ENCODE results near the gene PNLDC1.

DNA sequence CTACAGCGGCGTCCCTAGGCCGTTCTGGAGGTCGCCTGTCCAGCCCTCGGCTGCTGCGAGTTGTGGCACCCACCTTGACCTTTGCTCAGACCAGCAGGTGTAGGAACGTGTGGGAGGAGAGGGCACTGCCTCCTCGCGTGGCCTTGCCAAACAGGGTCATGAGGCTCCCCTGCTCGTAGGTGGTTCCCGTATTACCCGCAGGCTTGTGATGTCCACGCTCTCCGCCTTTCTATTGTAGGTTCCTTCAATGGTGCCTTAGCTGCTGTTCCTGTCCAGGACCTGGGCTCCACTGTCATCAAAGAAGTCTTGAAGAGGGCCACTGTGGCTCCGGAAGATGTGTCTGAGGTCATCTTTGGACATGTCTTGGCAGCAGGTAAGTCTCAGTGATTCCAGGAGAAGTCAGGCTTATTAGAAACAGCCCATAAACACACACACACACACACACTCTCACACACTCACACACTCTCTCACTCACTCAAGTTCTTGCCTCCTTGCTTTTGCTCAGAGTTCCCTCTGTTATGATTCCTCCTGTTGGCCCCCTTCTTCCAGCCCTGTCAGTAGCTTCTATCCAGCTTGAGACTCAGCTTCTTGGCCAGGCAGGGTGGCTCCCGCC is 37.3 kb upstream of the PNLDC1 start:
- TF ChIP-seq, protein P1, sequence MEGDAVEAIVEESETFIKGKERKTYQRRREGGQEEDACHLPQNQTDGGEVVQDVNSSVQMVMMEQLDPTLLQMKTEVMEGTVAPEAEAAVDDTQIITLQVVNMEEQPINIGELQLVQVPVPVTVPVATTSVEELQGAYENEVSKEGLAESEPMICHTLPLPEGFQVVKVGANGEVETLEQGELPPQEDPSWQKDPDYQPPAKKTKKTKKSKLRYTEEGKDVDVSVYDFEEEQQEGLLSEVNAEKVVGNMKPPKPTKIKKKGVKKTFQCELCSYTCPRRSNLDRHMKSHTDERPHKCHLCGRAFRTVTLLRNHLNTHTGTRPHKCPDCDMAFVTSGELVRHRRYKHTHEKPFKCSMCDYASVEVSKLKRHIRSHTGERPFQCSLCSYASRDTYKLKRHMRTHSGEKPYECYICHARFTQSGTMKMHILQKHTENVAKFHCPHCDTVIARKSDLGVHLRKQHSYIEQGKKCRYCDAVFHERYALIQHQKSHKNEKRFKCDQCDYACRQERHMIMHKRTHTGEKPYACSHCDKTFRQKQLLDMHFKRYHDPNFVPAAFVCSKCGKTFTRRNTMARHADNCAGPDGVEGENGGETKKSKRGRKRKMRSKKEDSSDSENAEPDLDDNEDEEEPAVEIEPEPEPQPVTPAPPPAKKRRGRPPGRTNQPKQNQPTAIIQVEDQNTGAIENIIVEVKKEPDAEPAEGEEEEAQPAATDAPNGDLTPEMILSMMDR (IDR thresholded peaks at IDR 0.05): no peak
- TF ChIP-seq POLR2A (IDR thresholded peaks at IDR 0.05): no peak

Measured in heart left ventricle (tissue), 13 donors.